Neuronal stem cell (in vitro differentiated cells): ENCODE measurements around the gene TMEM97.

Experiments
- DNase-seq: peaks from one replicate; pipeline ENCODE4 v3.0.0-alpha.2; 2013; ENCODE audit warnings: low spot score
- H2AFZ ChIP-seq: one replicate; pipeline ENCODE4 v1.6.1; 2013; ENCODE audit warnings: mild to moderate bottlenecking, low read length, inconsistent platforms
- H2AK5ac ChIP-seq: 2 replicates; pipeline ENCODE4 v1.6.1; 2013; ENCODE audit warnings: low read depth, mild to moderate bottlenecking, inconsistent platforms, low read length, moderate library complexity, mixed read lengths
- H2BK120ac ChIP-seq: 2 replicates; pipeline ENCODE4 v1.6.1; 2013; ENCODE audit warnings: low read depth, mild to moderate bottlenecking, inconsistent platforms, low read length, moderate library complexity, mixed read lengths
- H2BK12ac ChIP-seq: one replicate; pipeline ENCODE4 v1.6.1; 2013; ENCODE audit warnings: low read length, inconsistent platforms
- H2BK15ac ChIP-seq: 2 replicates; pipeline ENCODE4 v1.6.1; 2013; ENCODE audit warnings: mild to moderate bottlenecking, low read length, inconsistent platforms, mixed read lengths
- H2BK5ac ChIP-seq: one replicate; pipeline ENCODE4 v1.6.1; 2013; ENCODE audit warnings: inconsistent platforms, mild to moderate bottlenecking, low read length, moderate library complexity
- H3K14ac ChIP-seq: one replicate; pipeline ENCODE4 v1.6.1; 2013; ENCODE audit warnings: low read length, inconsistent platforms
- H3K18ac ChIP-seq: 2 replicates; pipeline ENCODE4 v1.6.1; 2013; ENCODE audit warnings: low read length, inconsistent platforms
- H3K23ac ChIP-seq: 2 replicates; pipeline ENCODE4 v1.6.1; 2013; ENCODE audit warnings: low read depth, mild to moderate bottlenecking, mixed read lengths, low read length, inconsistent platforms; ENCODE audit not compliant: poor library complexity
- H3K27ac ChIP-seq: replicated peaks from 3 replicates; pipeline ENCODE4 v1.5.1; 2013; ENCODE audit warnings: low read length, inconsistent platforms
- H3K27me3 ChIP-seq, 3 experiments: 2 replicates each; pipeline ENCODE4 v1.6.1; 2013; ENCODE audit warnings: low read length in 3 of 3, mild to moderate bottlenecking in 2 of 3, inconsistent platforms in 1 of 3, low read depth in 1 of 3, mixed read lengths in 1 of 3, moderate library complexity in 1 of 3; ENCODE audit not compliant: control insufficient read depth in 3 of 3, insufficient read depth in 3 of 3
- H3K36me3 ChIP-seq, 2 donors: replicated peaks in 1 of 2; 2 replicates each; pipeline ENCODE4 v1.6.1; 2013; ENCODE audit warnings: low read length in 2 of 2; ENCODE audit not compliant: control insufficient read depth in 2 of 2, insufficient read depth in 2 of 2
- H3K4ac ChIP-seq: 2 replicates; pipeline ENCODE4 v1.6.1; 2013; ENCODE audit warnings: inconsistent platforms, mild to moderate bottlenecking, low read length, moderate library complexity
- H3K4me1 ChIP-seq, 2 donors: 1 replicate in 1 of 2; 2 replicates in 1 of 2; pipeline ENCODE4 v1.6.1; 2013; ENCODE audit warnings: low read length in 2 of 2, low read depth in 1 of 2; ENCODE audit not compliant: control insufficient read depth in 2 of 2, insufficient read depth in 1 of 2
- H3K4me2 ChIP-seq: one replicate; pipeline ENCODE4 v1.6.1; 2013; ENCODE audit warnings: mild to moderate bottlenecking, low read length, inconsistent platforms; ENCODE audit not compliant: insufficient read depth, poor library complexity, severe bottlenecking
- H3K4me3 ChIP-seq, 2 donors: 2 replicates each; pipeline ENCODE4 v1.5.1; 2013; ENCODE audit warnings: low read length in 2 of 2, mild to moderate bottlenecking in 2 of 2, inconsistent platforms in 1 of 2, moderate library complexity in 1 of 2
- H3K79me1 ChIP-seq: one replicate; pipeline ENCODE4 v1.6.1; 2013; ENCODE audit warnings: low read depth, mild to moderate bottlenecking, inconsistent platforms, low read length, moderate library complexity
- H3K9ac ChIP-seq: one replicate; pipeline ENCODE4 v1.6.1; 2013; ENCODE audit warnings: mild to moderate bottlenecking, low read depth, low read length, inconsistent platforms; ENCODE audit not compliant: poor library complexity
- H3K9me3 ChIP-seq, 2 donors: replicated peaks in 1 of 2; 2 replicates each; pipeline versions ENCODE3 to v1.6.1; 2013; ENCODE audit warnings: low read length in 2 of 2, mild to moderate bottlenecking in 2 of 2, inconsistent platforms in 1 of 2, low read depth in 1 of 2, mixed read lengths in 1 of 2, moderate library complexity in 1 of 2; ENCODE audit not compliant: control insufficient read depth in 2 of 2, insufficient read depth in 1 of 2
- H4K8ac ChIP-seq: one replicate; pipeline ENCODE4 v1.6.1; 2013; ENCODE audit warnings: low read depth, mild to moderate bottlenecking, inconsistent platforms, low read length, moderate library complexity
- H4K91ac ChIP-seq: one replicate; pipeline ENCODE4 v1.6.1; 2013; ENCODE audit warnings: low read length, low read depth, mild to moderate bottlenecking, inconsistent platforms; ENCODE audit not compliant: poor library complexity
- whole genome bisulfite sequencing, 2 donors: extraction: QIAGEN DNeasy Blood & Tissue Kit; methylation state at CpG; one replicate each; pipeline ENCODE4 v1.1.7; 2013; ENCODE audit warnings: missing lambda C conversion rate in 2 of 2, mixed read lengths in 1 of 2; ENCODE audit not compliant: insufficient read length in 2 of 2, insufficient replicate concordance in 1 of 2; ENCODE audit errors: extremely low coverage in 2 of 2; 5-methylcytosine and 5-hydroxymethylcytosine counted together

The TMEM97 gene

GRCh38 chr17:28340374-28340773 is 21.4 kb downstream of the TMEM97 start:
- no peak overlapping the region for H3K18ac ChIP-seq
- H3K27me3 ChIP-seq = no peaks in the 10 kb centered on the region
- whole genome bisulfite sequencing, 2 donors = no CpG with 5 or more reads among the region's 6 CpGs
- no peak overlapping the region for H4K91ac ChIP-seq
- no peak overlapping the region for H2BK5ac ChIP-seq
- no peak overlapping the region for H4K8ac ChIP-seq
- H2AK5ac ChIP-seq = no peak overlapping the region
- H3K9me3 ChIP-seq = no peaks in the 10 kb centered on the region
- H2BK12ac ChIP-seq = no peak overlapping the region
- H3K4me2 ChIP-seq = no peak overlapping the region
- no peak overlapping the region for H3K23ac ChIP-seq
- H3K36me3 ChIP-seq = peaks cover 41 to 68% of the 10 kb centered on the region in 2 donors
- H3K9ac ChIP-seq = no peak overlapping the region
- no peak overlapping the region for H2BK120ac ChIP-seq
- no peak overlapping the region for H3K4me3 ChIP-seq
- H3K4ac ChIP-seq = no peak overlapping the region
- H2BK15ac ChIP-seq = no peak overlapping the region
- peaks cover 0 to 3% of the 10 kb centered on the region in 2 donors for H3K4me1 ChIP-seq
- no peak overlapping the region for H2AFZ ChIP-seq
- H3K14ac ChIP-seq = no peak overlapping the region
- H3K79me1 ChIP-seq = peaks cover 4% of the 10 kb centered on the region
- H3K27ac ChIP-seq = no peak overlapping the region
- DNase-seq = no peak

DNA sequence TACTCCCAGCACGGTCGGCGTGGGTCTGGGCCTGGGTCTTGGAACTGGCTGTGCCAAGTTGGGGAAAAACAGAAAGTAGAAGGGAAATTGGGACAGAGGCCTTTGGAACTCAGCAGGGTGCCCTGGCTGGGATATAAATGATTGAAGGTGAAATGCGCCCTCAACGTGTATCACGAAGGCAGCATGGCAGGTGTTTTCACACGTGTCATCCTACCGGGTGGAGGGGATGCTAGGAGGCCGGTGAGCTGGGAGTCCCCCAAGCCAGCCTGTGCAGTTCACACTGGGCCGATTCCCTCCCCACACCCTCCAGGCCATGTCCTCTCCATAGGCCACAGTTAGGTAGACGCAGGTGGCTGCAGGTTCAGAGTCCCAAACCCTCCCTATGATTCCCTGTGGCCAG is 22.5 kb downstream of the TMEM97 start:
- Histone ChIP-seq H3K4ac (no peak overlapping the region), H3K27ac (no peak overlapping the region), H3K23ac (no peak overlapping the region), H3K18ac (no peak overlapping the region), H2BK5ac (no peak overlapping the region), H4K91ac (no peak overlapping the region), H3K36me3 (peaks cover 49 to 79% of the 10 kb centered on the region in 2 donors), H2BK15ac (no peak overlapping the region), H2AK5ac (no peak overlapping the region), H2BK120ac (no peak overlapping the region), H2BK12ac (no peak overlapping the region), H4K8ac (no peak overlapping the region), H3K4me1 (peaks cover 3% of the 10 kb centered on the region in 2 donors), H3K4me3 (no peak overlapping the region), H3K79me1 (peaks cover 2% of the 10 kb centered on the region), H3K14ac (no peak overlapping the region), H3K4me2 (no peak overlapping the region), H2AFZ (no peak overlapping the region), H3K9me3 (no peaks in the 10 kb centered on the region), H3K9ac (no peak overlapping the region), H3K27me3 (no peaks in the 10 kb centered on the region)
- no CpG with 5 or more reads among the region's 11 CpGs for WGBS, 2 donors
- no peak for DNase-seq

GRCh38 chr17:28342313-28342712 is 23.3 kb downstream of the TMEM97 start:
- Histone ChIP-seq H3K4me3 (no peak overlapping the region), H3K27ac (no peak overlapping the region), H3K9ac (no peak overlapping the region), H3K4me2 (no peak overlapping the region), H3K4ac (no peak overlapping the region), H2AFZ (no peak overlapping the region), H3K4me1 (peaks cover 0 to 6% of the 10 kb centered on the region in 2 donors), H3K14ac (no peak overlapping the region), H2BK5ac (no peak overlapping the region), H2BK120ac (no peak overlapping the region), H4K8ac (no peak overlapping the region), H3K36me3 (peaks cover 51 to 87% of the 10 kb centered on the region in 2 donors), H3K18ac (no peak overlapping the region), H4K91ac (no peak overlapping the region), H2AK5ac (no peak overlapping the region), H3K27me3 (no peaks in the 10 kb centered on the region), H2BK12ac (no peak overlapping the region), H2BK15ac (no peak overlapping the region), H3K79me1 (peaks cover 2% of the 10 kb centered on the region), H3K23ac (no peak overlapping the region), H3K9me3 (no peaks in the 10 kb centered on the region)
- no CpG with 5 or more reads among the region's 14 CpGs for WGBS, 2 donors
- DNase-seq = no peak

DNA sequence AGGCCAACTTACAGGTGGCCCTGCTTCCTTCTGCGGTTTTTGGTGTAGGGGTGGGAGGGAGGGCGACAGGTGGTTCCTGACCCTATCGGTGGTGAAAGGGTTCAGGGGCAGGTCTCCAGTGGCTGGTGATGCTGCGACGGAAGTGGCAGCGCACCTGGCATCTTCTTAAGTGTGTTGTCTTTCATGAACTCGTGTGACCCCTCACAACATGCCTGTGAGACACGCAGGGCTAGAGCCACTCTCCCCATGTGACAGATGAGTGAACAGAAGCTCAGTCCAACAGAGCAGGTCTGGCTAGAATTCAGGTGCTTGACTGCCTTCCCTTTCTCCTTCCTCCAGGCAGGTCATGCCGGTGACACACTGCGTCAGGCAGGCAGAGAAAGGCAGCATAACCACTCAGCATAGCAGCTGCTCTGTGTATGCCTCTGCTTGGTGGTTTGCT is 24.5 kb downstream of the TMEM97 start:
- Histone ChIP-seq H3K4me3 (no peak overlapping the region), H2AK5ac (no peak overlapping the region), H3K14ac (no peak overlapping the region), H3K4ac (no peak overlapping the region), H3K27ac (no peak overlapping the region), H2BK12ac (no peak overlapping the region), H4K8ac (no peak overlapping the region), H2BK120ac (no peak overlapping the region), H2BK5ac (no peak overlapping the region), H3K4me2 (no peak overlapping the region), H2BK15ac (no peak overlapping the region), H3K9ac (no peak overlapping the region), H3K9me3 (no peaks in the 10 kb centered on the region), H3K4me1 (peaks cover 0 to 6% of the 10 kb centered on the region in 2 donors), H3K36me3 (peaks cover 59 to 95% of the 10 kb centered on the region in 2 donors), H2AFZ (no peak overlapping the region), H3K23ac (no peak overlapping the region), H3K79me1 (peaks cover 1% of the 10 kb centered on the region), H3K27me3 (no peaks in the 10 kb centered on the region), H3K18ac (no peak overlapping the region), H4K91ac (no peak overlapping the region)
- no CpG with 5 or more reads among the region's 10 CpGs for WGBS, 2 donors
- DNase-seq = no peak
